H9 (cell line): ENCODE measurements around the gene FAM204A. TPM values are rescaled to one million over a fixed set of nuclear protein-coding genes. Genes with fewer than 3 reads are reported as not detected.

Experiments
- DNase-seq: peaks from one replicate; pipeline ENCODE4 v3.0.0-alpha.2; 2017
- H2AFZ ChIP-seq: one replicate; pipeline ENCODE4 v1.6.1; 2013; ENCODE audit warnings: mild to moderate bottlenecking, low read length, control low read depth, moderate library complexity
- H2AK5ac ChIP-seq: 2 replicates; pipeline ENCODE4 v1.6.1; 2013; ENCODE audit warnings: low read length, control low read depth, mixed read lengths; ENCODE audit not compliant: insufficient read length
- H2BK120ac ChIP-seq: one replicate; pipeline ENCODE4 v1.6.1; 2013; ENCODE audit warnings: low read depth, mild to moderate bottlenecking, low read length, control low read depth, inconsistent platforms; ENCODE audit not compliant: poor library complexity, severe bottlenecking
- H2BK12ac ChIP-seq: 2 replicates; pipeline ENCODE4 v1.6.1; 2013; ENCODE audit warnings: low read length, control low read depth, mixed read lengths, low read depth; ENCODE audit not compliant: insufficient read length
- H2BK15ac ChIP-seq: 2 replicates; pipeline ENCODE4 v1.6.1; 2013; ENCODE audit warnings: low read depth, low read length, control low read depth
- H2BK20ac ChIP-seq: one replicate; pipeline ENCODE4 v1.6.1; 2013; ENCODE audit warnings: low read depth, mild to moderate bottlenecking, low read length, control low read depth, inconsistent platforms; ENCODE audit not compliant: poor library complexity, severe bottlenecking
- H2BK5ac ChIP-seq: 2 replicates; pipeline ENCODE4 v1.6.1; 2013; ENCODE audit warnings: low read length, control low read depth, mixed read lengths; ENCODE audit not compliant: insufficient read length
- H3K14ac ChIP-seq: 2 replicates; pipeline ENCODE4 v1.6.1; 2013; ENCODE audit warnings: low read length, control low read depth; ENCODE audit not compliant: insufficient read depth
- H3K18ac ChIP-seq: 2 replicates; pipeline ENCODE4 v1.6.1; 2013; ENCODE audit warnings: low read depth, mild to moderate bottlenecking, mixed read lengths, low read length, control low read depth; ENCODE audit not compliant: insufficient read length
- H3K23ac ChIP-seq: 2 replicates; pipeline ENCODE4 v1.6.1; 2013; ENCODE audit warnings: low read length, control low read depth, mixed read lengths, low read depth; ENCODE audit not compliant: insufficient read length
- H3K23me2 ChIP-seq: 2 replicates; pipeline ENCODE4 v1.6.1; 2013; ENCODE audit warnings: low read depth, mild to moderate bottlenecking, mixed read lengths, low read length, control low read depth; ENCODE audit not compliant: insufficient read length, poor library complexity, severe bottlenecking
- H3K27ac ChIP-seq: 2 replicates; pipeline ENCODE4 v1.5.1; 2013; ENCODE audit warnings: low read length, control low read depth, mixed read lengths, low read depth; ENCODE audit not compliant: insufficient read length
- H3K27me3 ChIP-seq: 2 replicates; pipeline ENCODE4 v1.6.1; 2013; ENCODE audit warnings: low read length, control low read depth, inconsistent platforms; ENCODE audit not compliant: insufficient read depth
- H3K4ac ChIP-seq: 2 replicates; pipeline ENCODE4 v1.6.1; 2013; ENCODE audit warnings: low read depth, mild to moderate bottlenecking, control low read depth, inconsistent platforms, low read length, moderate library complexity
- H3K4me1 ChIP-seq: 2 replicates; pipeline ENCODE4 v1.6.1; 2013; ENCODE audit warnings: low read length, control low read depth, inconsistent platforms; ENCODE audit not compliant: insufficient read depth
- H3K4me2 ChIP-seq: 2 replicates; pipeline ENCODE4 v1.6.1; 2013; ENCODE audit warnings: low read length, control low read depth, mixed read lengths; ENCODE audit not compliant: insufficient read length, insufficient read depth
- H3K56ac ChIP-seq: 2 replicates; pipeline ENCODE4 v1.6.1; 2013; ENCODE audit warnings: low read depth, mild to moderate bottlenecking, mixed read lengths, low read length, control low read depth; ENCODE audit not compliant: insufficient read length
- H3K79me1 ChIP-seq: 2 replicates; pipeline ENCODE4 v1.6.1; 2013; ENCODE audit warnings: low read depth, mild to moderate bottlenecking, moderate library complexity, low read length, control low read depth, inconsistent platforms; ENCODE audit not compliant: insufficient read depth, poor library complexity, severe bottlenecking
- H3K79me2 ChIP-seq: 2 replicates; pipeline ENCODE4 v1.6.1; 2013; ENCODE audit warnings: low read length, control low read depth, inconsistent platforms; ENCODE audit not compliant: insufficient read depth
- H3K9ac ChIP-seq: 2 replicates; pipeline ENCODE4 v1.6.1; 2013; ENCODE audit warnings: low read length, control low read depth, mixed read lengths; ENCODE audit not compliant: insufficient read length; ENCODE audit errors: extremely low read depth
- H3K9me3 ChIP-seq: one replicate; pipeline ENCODE4 v1.6.1; 2013; ENCODE audit warnings: low read depth, low read length, inconsistent platforms; ENCODE audit not compliant: control insufficient read depth
- H3T11ph ChIP-seq: one replicate; pipeline ENCODE4 v1.6.1; 2013; ENCODE audit warnings: mild to moderate bottlenecking, low read length, control low read depth, inconsistent platforms
- H4K20me1 ChIP-seq: one replicate; pipeline ENCODE4 v1.6.1; 2013; ENCODE audit not compliant: control insufficient read depth, insufficient read length, insufficient read depth
- H4K5ac ChIP-seq: 2 replicates; pipeline ENCODE4 v1.6.1; 2013; ENCODE audit warnings: low read depth, mild to moderate bottlenecking, mixed read lengths, low read length, control low read depth; ENCODE audit not compliant: insufficient read length
- H4K8ac ChIP-seq: replicated peaks from 2 replicates; pipeline ENCODE4 v1.6.1; 2013; ENCODE audit warnings: low read length, control low read depth, mixed read lengths, low read depth; ENCODE audit not compliant: insufficient read length
- H4K91ac ChIP-seq: 2 replicates; pipeline ENCODE4 v1.6.1; 2013; ENCODE audit warnings: low read depth, mild to moderate bottlenecking, moderate library complexity, mixed read lengths, low read length, control low read depth; ENCODE audit not compliant: insufficient read length
- H3K27ac Mint-ChIP-seq, 3 experiments: 2 replicates in 2 of 3; 3 replicates in 1 of 3; pipeline ENCODE4 v1.8.0; 2020 to 2021; ENCODE audit warnings: mixed read lengths in 3 of 3, mild to moderate bottlenecking in 1 of 3, moderate library complexity in 1 of 3
- H3K27me3 Mint-ChIP-seq: 2 replicates; pipeline ENCODE4 v1.8.0; 2021; ENCODE audit warnings: low read depth, mild to moderate bottlenecking, moderate library complexity, mixed read lengths
- H3K36me3 Mint-ChIP-seq, 3 experiments: 2 replicates in 2 of 3; 3 replicates in 1 of 3; pipeline ENCODE4 v1.8.0; 2020 to 2021; ENCODE audit warnings: low read depth in 3 of 3, mixed read lengths in 3 of 3; ENCODE audit not compliant: insufficient read depth in 1 of 3
- H3K4me1 Mint-ChIP-seq, 2 experiments: 2 replicates each; pipeline ENCODE4 v1.8.0; 2020; ENCODE audit warnings: mixed read lengths in 2 of 2
- H3K4me3 Mint-ChIP-seq, 2 experiments: 2 replicates in 1 of 2; 3 replicates in 1 of 2; pipeline ENCODE4 v1.8.0; 2020 to 2021; ENCODE audit warnings: mild to moderate bottlenecking in 2 of 2, mixed read lengths in 2 of 2, moderate library complexity in 1 of 2
- H3K9me3 Mint-ChIP-seq, 2 experiments: 2 replicates in 1 of 2; 3 replicates in 1 of 2; pipeline ENCODE4 v1.8.0; 2020; ENCODE audit warnings: mild to moderate bottlenecking in 2 of 2, mixed read lengths in 2 of 2, moderate library complexity in 1 of 2
- WGBS: extraction: QIAGEN DNeasy Blood & Tissue Kit; methylation state at CpG from one replicate; pipeline ENCODE4 v1.1.7; 2013; ENCODE audit warnings: missing lambda C conversion rate, low lambda C conversion rate, mixed read lengths; ENCODE audit not compliant: insufficient read length; ENCODE audit errors: extremely low coverage; 5-methylcytosine and 5-hydroxymethylcytosine counted together
- total RNA-seq: library from RNA; stranded (reverse); gene quantifications from 2 replicates; pipeline ENCODE4 v1.2.1, GENCODE V29; 2021
- TF ChIP-seq, protein P1 (sequence below): fragments of 200-600 bp; sonication (generic); conservative IDR thresholded peaks from 3 replicates; pipeline ENCODE4 v1.8.0; 2021; ENCODE audit warnings: antibody characterized with exemption, mild to moderate bottlenecking

The FAM204A gene
- total RNA-seq, 1 experiment from 2014 or later: 42.5 TPM

- Histone ChIP-seq H3K23me2 (peaks cover 4% of the 10 kb centered on the region), H2BK5ac (no peak overlapping the region), H3K79me1 (no peaks in the 10 kb centered on the region), H4K8ac (no peak overlapping the region), H3T11ph (no peak overlapping the region), H4K20me1 (no peaks in the 10 kb centered on the region), H3K14ac (no peak overlapping the region), H3K4ac (no peak overlapping the region), H3K9me3 (no peaks in the 10 kb centered on the region), H2BK12ac (no peak overlapping the region), H3K18ac (no peak overlapping the region), H2AFZ (peak overlapping the region; percentile 59), H3K27me3 (peaks cover 18% of the 10 kb centered on the region), H2AK5ac (no peak overlapping the region), H4K5ac (no peak overlapping the region), H4K91ac (no peak overlapping the region), H3K56ac (no peak overlapping the region), H3K9ac (peak overlapping the region; percentile 4), H2BK20ac (no peak overlapping the region), H3K4me1 (peaks cover 2% of the 10 kb centered on the region; the same call in 1 of the 2 replicates), H3K4me2 (peak overlapping the region; percentile 33), H3K23ac (no peak overlapping the region), H3K27ac (no peak overlapping the region), H3K79me2 (no peaks in the 10 kb centered on the region), H2BK15ac (no peak overlapping the region), H2BK120ac (no peak overlapping the region)
- Mint-ChIP-seq H3K4me3 (peak overlapping the region; percentile 45 to 75), H3K27me3 (peaks cover 37% of the 10 kb centered on the region), H3K36me3 (peaks cover 0 to under 1% (median 0%) of the 10 kb centered on the region in 3 experiments; a peak in 1 of 7 replicates), H3K9me3 (peaks cover 0 to under 1% of the 10 kb centered on the region in 2 experiments; a peak in 1 of 5 replicates), H3K27ac (peak overlapping the region in 2 of 3 experiments; percentile 49 to 75; a peak in 3 of 7 replicates), H3K4me1 (peaks cover 26 to 28% of the 10 kb centered on the region in 2 experiments)
- no peak for DNase-seq
- TF ChIP-seq, protein P1, sequence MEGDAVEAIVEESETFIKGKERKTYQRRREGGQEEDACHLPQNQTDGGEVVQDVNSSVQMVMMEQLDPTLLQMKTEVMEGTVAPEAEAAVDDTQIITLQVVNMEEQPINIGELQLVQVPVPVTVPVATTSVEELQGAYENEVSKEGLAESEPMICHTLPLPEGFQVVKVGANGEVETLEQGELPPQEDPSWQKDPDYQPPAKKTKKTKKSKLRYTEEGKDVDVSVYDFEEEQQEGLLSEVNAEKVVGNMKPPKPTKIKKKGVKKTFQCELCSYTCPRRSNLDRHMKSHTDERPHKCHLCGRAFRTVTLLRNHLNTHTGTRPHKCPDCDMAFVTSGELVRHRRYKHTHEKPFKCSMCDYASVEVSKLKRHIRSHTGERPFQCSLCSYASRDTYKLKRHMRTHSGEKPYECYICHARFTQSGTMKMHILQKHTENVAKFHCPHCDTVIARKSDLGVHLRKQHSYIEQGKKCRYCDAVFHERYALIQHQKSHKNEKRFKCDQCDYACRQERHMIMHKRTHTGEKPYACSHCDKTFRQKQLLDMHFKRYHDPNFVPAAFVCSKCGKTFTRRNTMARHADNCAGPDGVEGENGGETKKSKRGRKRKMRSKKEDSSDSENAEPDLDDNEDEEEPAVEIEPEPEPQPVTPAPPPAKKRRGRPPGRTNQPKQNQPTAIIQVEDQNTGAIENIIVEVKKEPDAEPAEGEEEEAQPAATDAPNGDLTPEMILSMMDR: no peak
- no CpG with 5 or more reads among the region's 16 CpGs for WGBS
These were observed 69.9 kb downstream of the FAM204A start for GRCh38 chr10:118272149-118272721.
